K562 (cell line): ENCODE data around the gene TPO. TPM values are rescaled to one million over a fixed set of nuclear protein-coding genes. Genes with fewer than 3 reads are reported as not detected.

Experiments
- polyA plus RNA-seq, 8 experiments: library from polyadenylated mRNA; depleted of rRNA in 4 of 8; stranded (reverse) in 5 of 8; unstranded in 3 of 8; fragments of >200 nt; fragmentation: Nextera tagmentation in 2 of 8; fragmentation: Illumina TruSeq in 1 of 8; extraction: Ambion mirVana in 2 of 8; extraction: Trizol in 1 of 8; gene quantifications; 2 replicates each; pipeline versions ENCODE4 v1.2.1 to v1.2.3, GENCODE V29; 2011 to 2014; ENCODE audit warnings: inconsistent platforms in 1 of 8, missing spikeins in 1 of 8
- total RNA-seq, 7 experiments: library from RNA; depleted of rRNA in 6 of 7; stranded (reverse); fragments of >200 nt in 6 of 7; fragmentation: Illumina TruSeq in 2 of 7; extraction: Trizol in 2 of 7; gene quantifications; 2 replicates each; pipeline versions ENCODE4 v1.2.1 to v1.2.3, GENCODE V29; 2011 to 2021; ENCODE audit warnings: low replicate concordance in 1 of 7
- TF ChIP-seq, protein P1 (sequence below): fragments of 450-650 bp; IDR thresholded peaks from 2 replicates; pipeline ENCODE4 v1.6.1; 2016; ENCODE audit warnings: low read depth

TPO gene
- total and polyA plus RNA-seq, 9 of the 15 experiments (the other 6 are each of a cell fraction or from before 2014, with no cell fraction given), result not detected

DNA sequence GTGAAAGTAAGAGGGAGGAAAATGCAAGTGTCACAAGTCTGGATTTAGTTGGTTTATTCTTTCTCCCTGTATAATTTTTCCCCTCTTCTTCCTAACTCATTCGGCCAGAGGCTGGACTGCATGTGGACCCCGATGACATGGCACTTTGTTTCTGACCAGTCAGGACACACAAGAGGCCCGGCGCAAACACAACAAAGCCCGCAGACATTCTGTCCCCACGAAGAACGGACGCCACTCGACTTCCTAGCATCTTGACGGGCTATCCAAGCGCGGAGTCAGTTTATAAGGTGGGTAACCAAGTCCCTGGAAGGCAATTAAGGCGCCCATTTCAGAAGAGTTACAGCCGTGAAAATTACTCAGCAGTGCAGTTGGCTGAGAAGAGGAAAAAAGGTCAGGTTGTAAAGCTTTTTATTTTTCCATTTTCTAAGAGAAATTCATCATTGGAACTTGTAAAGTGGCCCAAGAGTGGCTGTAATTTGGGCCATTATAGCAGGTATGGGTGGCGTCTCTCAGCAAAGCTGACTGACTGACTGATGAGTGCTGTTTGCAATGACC lies at the start of gene TPO (continued):
- TF ChIP-seq, protein P1, sequence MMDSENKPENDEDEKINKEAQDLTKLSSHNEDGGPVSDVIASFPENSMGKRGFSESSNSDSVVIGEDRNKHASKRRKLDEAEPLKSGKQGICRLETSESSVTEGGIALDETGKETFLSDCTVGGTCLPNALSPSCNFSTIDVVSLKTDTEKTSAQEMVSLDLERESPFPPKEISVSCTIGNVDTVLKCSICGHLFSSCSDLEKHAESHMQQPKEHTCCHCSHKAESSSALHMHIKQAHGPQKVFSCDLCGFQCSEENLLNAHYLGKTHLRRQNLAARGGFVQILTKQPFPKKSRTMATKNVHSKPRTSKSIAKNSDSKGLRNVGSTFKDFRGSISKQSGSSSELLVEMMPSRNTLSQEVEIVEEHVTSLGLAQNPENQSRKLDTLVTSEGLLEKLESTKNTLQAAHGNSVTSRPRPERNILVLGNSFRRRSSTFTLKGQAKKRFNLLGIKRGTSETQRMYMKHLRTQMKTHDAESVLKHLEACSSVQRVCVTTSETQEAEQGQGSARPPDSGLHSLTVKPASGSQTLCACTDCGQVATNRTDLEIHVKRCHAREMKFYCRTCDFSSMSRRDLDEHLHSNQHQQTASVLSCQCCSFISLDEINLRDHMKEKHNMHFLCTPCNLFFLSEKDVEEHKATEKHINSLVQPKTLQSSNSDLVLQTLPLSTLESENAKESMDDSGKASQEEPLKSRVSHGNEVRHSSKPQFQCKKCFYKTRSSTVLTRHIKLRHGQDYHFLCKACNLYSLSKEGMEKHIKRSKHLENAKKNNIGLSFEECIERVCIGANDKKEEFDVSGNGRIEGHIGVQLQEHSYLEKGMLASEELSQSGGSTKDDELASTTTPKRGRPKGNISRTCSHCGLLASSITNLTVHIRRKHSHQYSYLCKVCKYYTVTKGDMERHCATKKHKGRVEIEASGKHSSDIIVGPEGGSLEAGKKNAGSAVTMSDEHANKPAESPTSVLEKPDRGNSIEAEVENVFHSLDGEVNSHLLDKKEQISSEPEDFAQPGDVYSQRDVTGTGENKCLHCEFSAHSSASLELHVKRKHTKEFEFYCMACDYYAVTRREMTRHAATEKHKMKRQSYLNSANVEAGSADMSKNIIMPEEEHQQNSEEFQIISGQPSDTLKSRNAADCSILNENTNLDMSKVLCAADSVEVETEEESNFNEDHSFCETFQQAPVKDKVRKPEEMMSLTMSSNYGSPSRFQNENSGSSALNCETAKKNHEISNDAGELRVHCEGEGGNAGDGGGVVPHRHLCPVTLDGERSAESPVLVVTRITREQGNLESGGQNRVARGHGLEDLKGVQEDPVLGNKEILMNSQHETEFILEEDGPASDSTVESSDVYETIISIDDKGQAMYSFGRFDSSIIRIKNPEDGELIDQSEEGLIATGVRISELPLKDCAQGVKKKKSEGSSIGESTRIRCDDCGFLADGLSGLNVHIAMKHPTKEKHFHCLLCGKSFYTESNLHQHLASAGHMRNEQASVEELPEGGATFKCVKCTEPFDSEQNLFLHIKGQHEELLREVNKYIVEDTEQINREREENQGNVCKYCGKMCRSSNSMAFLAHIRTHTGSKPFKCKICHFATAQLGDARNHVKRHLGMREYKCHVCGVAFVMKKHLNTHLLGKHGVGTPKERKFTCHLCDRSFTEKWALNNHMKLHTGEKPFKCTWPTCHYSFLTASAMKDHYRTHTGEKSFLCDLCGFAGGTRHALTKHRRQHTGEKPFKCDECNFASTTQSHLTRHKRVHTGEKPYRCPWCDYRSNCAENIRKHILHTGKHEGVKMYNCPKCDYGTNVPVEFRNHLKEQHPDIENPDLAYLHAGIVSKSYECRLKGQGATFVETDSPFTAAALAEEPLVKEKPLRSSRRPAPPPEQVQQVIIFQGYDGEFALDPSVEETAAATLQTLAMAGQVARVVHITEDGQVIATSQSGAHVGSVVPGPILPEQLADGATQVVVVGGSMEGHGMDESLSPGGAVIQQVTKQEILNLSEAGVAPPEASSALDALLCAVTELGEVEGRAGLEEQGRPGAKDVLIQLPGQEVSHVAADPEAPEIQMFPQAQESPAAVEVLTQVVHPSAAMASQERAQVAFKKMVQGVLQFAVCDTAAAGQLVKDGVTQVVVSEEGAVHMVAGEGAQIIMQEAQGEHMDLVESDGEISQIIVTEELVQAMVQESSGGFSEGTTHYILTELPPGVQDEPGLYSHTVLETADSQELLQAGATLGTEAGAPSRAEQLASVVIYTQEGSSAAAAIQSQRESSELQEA, result no peak
